NK-92 (cell line): ENCODE data around the gene ADGRL4.
"Not testable (repeated sequence)": the region's sequence is repeated elsewhere in the genome, so short reads cannot be mapped to it uniquely, and the experiment has no call there.

Experiments used
- DNase-seq: peaks from one replicate; lab custom pipeline; 2025; ENCODE audit not compliant: unreplicated experiment; lab: John Stamatoyannopoulos, UW

Gene ADGRL4

GRCh38 chr1:78918157-78918556, 88.4 kb downstream of the ADGRL4 start:
- no peak for DNase-seq

- DNase-seq, result no peak
Measured at GRCh38 chr1:78916986-78917385, 89.5 kb downstream of the ADGRL4 start.

- no peak for DNase-seq
Measured at GRCh38 chr1:78913950-78914349, 92.6 kb downstream of the ADGRL4 start.

GRCh38 chr1:78911956-78912880, 94.3 kb downstream of the ADGRL4 start:
- DNase-seq, result no peak

GRCh38 chr1:78902641-78903040, 103.9 kb downstream of the ADGRL4 start:
- no peak for DNase-seq

- no peak for DNase-seq
Measured at GRCh38 chr1:78894811-78895210, 111.7 kb downstream of the ADGRL4 start.

GRCh38 chr1:78892260-78892840, 114.2 kb downstream of the ADGRL4 start:
- DNase-seq, result no peak

GRCh38 chr1:78887458-78887857, 119.1 kb downstream of the ADGRL4 start:
- no peak for DNase-seq

GRCh38 chr1:78884685-78885452, 121.7 kb downstream of the ADGRL4 start:
- no peak for DNase-seq

GRCh38 chr1:78880223-78880622, 126.3 kb downstream of the ADGRL4 start:
- DNase-seq, result no peak

GRCh38 chr1:78875986-78876385, 130.5 kb downstream of the ADGRL4 start:
- DNase-seq, result not testable (repeated sequence)

GRCh38 chr1:78872801-78873200, 133.7 kb downstream of the ADGRL4 start:
- DNase-seq, result not testable (repeated sequence)

- DNase-seq, result no peak
Measured at GRCh38 chr1:78871249-78871648, 135.3 kb downstream of the ADGRL4 start.

GRCh38 chr1:78869136-78869535, 137.4 kb downstream of the ADGRL4 start:
- DNase-seq, result no peak

GRCh38 chr1:78864175-78864574, 142.4 kb downstream of the ADGRL4 start:
- DNase-seq, result no peak

- no peak for DNase-seq
Measured at GRCh38 chr1:78856096-78856495, 150.4 kb downstream of the ADGRL4 start.

GRCh38 chr1:78855258-78855657, 151.3 kb downstream of the ADGRL4 start:
- no peak for DNase-seq

- DNase-seq, result no peak
Measured at GRCh38 chr1:78854556-78854955, 152.0 kb downstream of the ADGRL4 start.

GRCh38 chr1:78843546-78843945, 163.0 kb downstream of the ADGRL4 start:
- no peak for DNase-seq

GRCh38 chr1:78843111-78843510, 163.4 kb downstream of the ADGRL4 start:
- no peak for DNase-seq

GRCh38 chr1:78840453-78841271, 165.9 kb downstream of the ADGRL4 start:
- no peak for DNase-seq
